ENCODE data around the gene PIK3CB.

DNA sequence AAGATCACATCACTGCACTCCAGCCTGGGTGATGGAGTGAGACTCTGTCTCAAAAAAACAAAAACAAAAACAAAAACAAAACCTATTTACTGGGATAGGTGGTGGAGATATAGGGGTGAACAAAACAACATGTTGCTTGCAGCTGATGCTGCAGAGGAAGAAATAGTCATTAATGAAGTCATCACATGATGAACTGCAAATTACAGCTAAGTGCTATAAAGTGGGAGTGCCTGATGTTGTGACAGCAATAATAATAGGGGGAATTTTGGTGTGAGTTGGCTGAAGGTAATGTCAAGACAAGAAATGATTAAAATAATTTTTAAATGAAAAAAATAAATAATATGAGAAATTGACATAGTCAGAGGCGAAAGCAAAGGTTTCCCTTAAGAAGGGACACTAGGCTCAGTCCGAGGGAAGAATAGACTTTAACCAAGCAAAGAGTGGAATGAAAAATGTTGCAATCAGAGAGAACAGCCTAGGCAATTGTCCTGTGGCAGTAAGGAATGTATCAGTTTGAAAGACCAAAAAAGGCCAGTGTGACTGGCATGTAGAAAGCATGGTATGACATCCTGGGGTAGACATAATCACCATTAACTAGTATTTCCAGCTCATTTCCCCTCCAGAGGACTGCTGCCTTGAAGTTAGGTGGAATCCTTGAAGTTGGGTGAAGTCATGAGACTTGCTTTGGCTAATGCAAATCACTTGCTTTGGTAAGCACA, 14.7 kb upstream of the PIK3CB start:
- TF ChIP-seq TAF1 (IDR thresholded peaks at IDR 0.05; ENCODE audit: borderline replicate concordance, low read depth, low read length) (no peak), SMARCA5 (IDR thresholded peaks at IDR 0.05) (no peak), POLR2AphosphoS5 (IDR thresholded peaks at IDR 0.05; ENCODE audit: low read length) (no peak), EP300 (IDR thresholded peaks at IDR 0.05; ENCODE audit: borderline replicate concordance in 1 of 2, control insufficient read depth in 1 of 2, low read depth in 2 of 2, low read length in 2 of 2) (no peak), SIN3A (IDR thresholded peaks at IDR 0.05; ENCODE audit: low read depth, low read length) (no peak)
- TF ChIP-seq, protein P1, sequence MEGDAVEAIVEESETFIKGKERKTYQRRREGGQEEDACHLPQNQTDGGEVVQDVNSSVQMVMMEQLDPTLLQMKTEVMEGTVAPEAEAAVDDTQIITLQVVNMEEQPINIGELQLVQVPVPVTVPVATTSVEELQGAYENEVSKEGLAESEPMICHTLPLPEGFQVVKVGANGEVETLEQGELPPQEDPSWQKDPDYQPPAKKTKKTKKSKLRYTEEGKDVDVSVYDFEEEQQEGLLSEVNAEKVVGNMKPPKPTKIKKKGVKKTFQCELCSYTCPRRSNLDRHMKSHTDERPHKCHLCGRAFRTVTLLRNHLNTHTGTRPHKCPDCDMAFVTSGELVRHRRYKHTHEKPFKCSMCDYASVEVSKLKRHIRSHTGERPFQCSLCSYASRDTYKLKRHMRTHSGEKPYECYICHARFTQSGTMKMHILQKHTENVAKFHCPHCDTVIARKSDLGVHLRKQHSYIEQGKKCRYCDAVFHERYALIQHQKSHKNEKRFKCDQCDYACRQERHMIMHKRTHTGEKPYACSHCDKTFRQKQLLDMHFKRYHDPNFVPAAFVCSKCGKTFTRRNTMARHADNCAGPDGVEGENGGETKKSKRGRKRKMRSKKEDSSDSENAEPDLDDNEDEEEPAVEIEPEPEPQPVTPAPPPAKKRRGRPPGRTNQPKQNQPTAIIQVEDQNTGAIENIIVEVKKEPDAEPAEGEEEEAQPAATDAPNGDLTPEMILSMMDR (IDR thresholded peaks at IDR 0.05 in 2 of 3, conservative IDR thresholded peaks at IDR 0.05 in 1 of 3; ENCODE audit: control insufficient read depth in 2 of 3, extremely low read depth in 1 of 3, insufficient read depth in 1 of 3, low read depth in 3 of 3, low read length in 3 of 3) = no peak
